ENCODE results near the gene DOCK9. TPM values are rescaled to one million over a fixed set of nuclear protein-coding genes. Genes with fewer than 3 reads are reported as not detected.

DOCK9 gene
- total and polyA plus RNA-seq, 2 experiments from 2014 or later: 16.4 to 38.9 TPM

DNA sequence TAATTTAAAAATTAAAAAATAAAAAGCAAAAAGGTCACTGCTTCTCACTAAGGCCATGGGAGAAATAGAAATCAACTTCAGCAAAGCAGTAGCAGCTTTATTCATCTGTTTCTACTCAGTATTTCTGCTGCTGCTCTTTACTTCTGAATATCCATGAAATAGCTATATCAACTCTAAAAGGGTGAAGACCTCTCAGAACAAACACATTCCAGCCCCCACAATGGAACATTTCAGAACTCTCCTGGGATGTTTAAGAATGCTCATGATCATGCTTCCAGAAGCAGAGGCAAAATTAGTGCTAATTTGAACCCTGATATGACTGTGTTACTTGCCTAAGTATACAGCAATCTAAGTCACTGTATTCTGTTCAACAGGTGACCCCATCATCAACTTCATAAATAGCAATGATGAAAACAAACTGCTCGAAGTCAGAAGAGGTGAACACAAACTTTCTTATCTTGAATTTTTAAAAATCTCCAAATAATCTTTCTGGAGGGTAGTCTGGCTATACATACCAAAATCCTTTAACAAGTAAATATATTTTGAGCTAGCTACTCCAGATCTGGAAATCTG is 29.6 kb upstream of the DOCK9 start:
- H3K9me2 ChIP-seq (replicated peaks; ENCODE audit: insufficient read depth): no peaks in the 10 kb centered on the region
- no peaks in the 10 kb centered on the region for H3K36me3 ChIP-seq (replicated peaks; ENCODE audit: insufficient read depth, low read depth)
- no peak overlapping the region for H3K27ac ChIP-seq
- H3K79me2 ChIP-seq: no peaks in the 10 kb centered on the region
- 85% methylated on average over 1 of the region's 1 CpG for WGBS (ENCODE audit: low lambda C conversion rate, missing lambda C conversion rate)
- TF ChIP-seq, protein P1, sequence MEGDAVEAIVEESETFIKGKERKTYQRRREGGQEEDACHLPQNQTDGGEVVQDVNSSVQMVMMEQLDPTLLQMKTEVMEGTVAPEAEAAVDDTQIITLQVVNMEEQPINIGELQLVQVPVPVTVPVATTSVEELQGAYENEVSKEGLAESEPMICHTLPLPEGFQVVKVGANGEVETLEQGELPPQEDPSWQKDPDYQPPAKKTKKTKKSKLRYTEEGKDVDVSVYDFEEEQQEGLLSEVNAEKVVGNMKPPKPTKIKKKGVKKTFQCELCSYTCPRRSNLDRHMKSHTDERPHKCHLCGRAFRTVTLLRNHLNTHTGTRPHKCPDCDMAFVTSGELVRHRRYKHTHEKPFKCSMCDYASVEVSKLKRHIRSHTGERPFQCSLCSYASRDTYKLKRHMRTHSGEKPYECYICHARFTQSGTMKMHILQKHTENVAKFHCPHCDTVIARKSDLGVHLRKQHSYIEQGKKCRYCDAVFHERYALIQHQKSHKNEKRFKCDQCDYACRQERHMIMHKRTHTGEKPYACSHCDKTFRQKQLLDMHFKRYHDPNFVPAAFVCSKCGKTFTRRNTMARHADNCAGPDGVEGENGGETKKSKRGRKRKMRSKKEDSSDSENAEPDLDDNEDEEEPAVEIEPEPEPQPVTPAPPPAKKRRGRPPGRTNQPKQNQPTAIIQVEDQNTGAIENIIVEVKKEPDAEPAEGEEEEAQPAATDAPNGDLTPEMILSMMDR (IDR thresholded peaks at IDR 0.05; ENCODE audit: poor library complexity): no peak
- TF ChIP-seq EZH2 (IDR thresholded peaks at IDR 0.05; ENCODE audit: borderline replicate concordance) (no peak), EZH2phosphoT487 (IDR thresholded peaks at IDR 0.05; ENCODE audit: low read depth, severe bottlenecking, unreplicated experiment) (no peak)
- no peak overlapping the region for H2AFZ ChIP-seq
- H3K9me3 ChIP-seq (ENCODE audit: low read depth): no peaks in the 10 kb centered on the region
- H3K27me3 ChIP-seq: no peaks in the 10 kb centered on the region
- peaks cover 6% of the 10 kb centered on the region for H3K4me1 ChIP-seq (ENCODE audit: insufficient read depth)
- H4K20me1 ChIP-seq (ENCODE audit: insufficient read depth, poor library complexity, severe bottlenecking): no peaks in the 10 kb centered on the region
- no peak overlapping the region for H3K4me2 ChIP-seq
- no peak overlapping the region for H3K4me3 ChIP-seq
- DNase-seq (ENCODE audit: low spot score): no peak

DNA sequence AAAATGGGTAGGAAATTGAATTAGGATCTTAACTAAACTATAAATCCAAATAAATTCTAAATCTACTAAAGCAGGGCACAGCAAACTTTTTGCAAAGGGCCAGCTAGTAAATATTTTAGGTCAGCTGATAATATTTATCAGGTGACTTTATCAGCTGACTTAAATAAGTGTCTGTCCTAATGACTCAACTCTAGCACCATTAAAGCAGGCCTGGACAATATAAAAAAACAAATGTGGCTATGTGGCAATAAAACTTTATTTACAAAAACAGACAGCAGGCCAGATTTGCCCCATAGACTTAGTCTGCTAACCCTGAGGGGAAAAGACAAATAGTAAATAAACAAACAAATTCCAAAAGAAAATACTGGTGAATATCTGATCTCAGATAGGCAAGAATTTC is 27.7 kb upstream of the DOCK9 start:
- H3K27ac ChIP-seq: no peak overlapping the region

DNA sequence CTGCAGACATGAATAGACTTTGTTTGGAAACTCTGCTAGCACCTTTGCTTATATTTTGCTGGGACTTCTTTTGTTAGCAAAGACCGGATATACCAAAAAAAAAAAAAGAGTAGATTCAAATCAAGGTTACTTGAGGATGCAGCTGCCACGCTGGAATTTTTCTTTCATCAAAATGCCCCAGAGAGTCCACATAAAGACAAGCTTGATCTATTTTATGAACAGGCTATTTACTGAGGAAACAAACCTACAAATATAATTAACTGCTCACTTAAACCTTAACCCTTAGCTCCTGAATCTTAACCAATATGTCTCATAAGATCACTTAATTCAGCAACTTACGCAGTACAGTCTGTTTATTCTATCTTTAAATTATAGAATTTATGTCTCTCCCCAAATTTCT is 27.1 kb upstream of the DOCK9 start:
- Histone ChIP-seq H4K20me1 (ENCODE audit: insufficient read depth, poor library complexity, severe bottlenecking) (no peaks in the 10 kb centered on the region), H3K9me3 (ENCODE audit: low read depth) (no peaks in the 10 kb centered on the region), H3K9me2 (replicated peaks; ENCODE audit: insufficient read depth) (no peaks in the 10 kb centered on the region), H3K79me2 (no peaks in the 10 kb centered on the region), H3K4me2 (no peak overlapping the region), H3K4me1 (ENCODE audit: insufficient read depth) (peaks cover 6% of the 10 kb centered on the region), H3K4me3 (no peak overlapping the region), H2AFZ (no peak overlapping the region), H3K27me3 (no peaks in the 10 kb centered on the region), H3K27ac (no peak overlapping the region), H3K36me3 (replicated peaks; ENCODE audit: insufficient read depth, low read depth) (no peaks in the 10 kb centered on the region)
- no peak for DNase-seq (ENCODE audit: low spot score)
- 80% methylated on average over 3 of the region's 3 CpGs for WGBS (ENCODE audit: low lambda C conversion rate, missing lambda C conversion rate)
- TF ChIP-seq, protein P1 (IDR thresholded peaks at IDR 0.05; ENCODE audit: poor library complexity): no peak

More for the DNA sequence above, 27.7 kb upstream of the DOCK9 start:
- Histone ChIP-seq H3K79me2 (no peaks in the 10 kb centered on the region), H3K9me3 (ENCODE audit: low read depth) (no peaks in the 10 kb centered on the region), H4K20me1 (ENCODE audit: insufficient read depth, poor library complexity, severe bottlenecking) (no peaks in the 10 kb centered on the region), H3K4me1 (ENCODE audit: insufficient read depth) (peaks cover 6% of the 10 kb centered on the region), H3K36me3 (replicated peaks; ENCODE audit: insufficient read depth, low read depth) (no peaks in the 10 kb centered on the region), H3K4me2 (no peak overlapping the region), H3K27me3 (no peaks in the 10 kb centered on the region), H3K4me3 (no peak overlapping the region), H3K9me2 (replicated peaks; ENCODE audit: insufficient read depth) (no peaks in the 10 kb centered on the region), H2AFZ (no peak overlapping the region)
- TF ChIP-seq EZH2 (IDR thresholded peaks at IDR 0.05; ENCODE audit: borderline replicate concordance) (no peak), EZH2phosphoT487 (IDR thresholded peaks at IDR 0.05; ENCODE audit: low read depth, severe bottlenecking, unreplicated experiment) (no peak)
- TF ChIP-seq, protein P1 (IDR thresholded peaks at IDR 0.05; ENCODE audit: poor library complexity): no peak
- DNase-seq (ENCODE audit: low spot score): no peak

All from hepatocyte (in vitro differentiated cells).